Stimulated activated CD8-positive, alpha-beta memory T cell treated with anti-CD3 and anti-CD28 coated beads, Interleukin-4, amount 100 ng/mL, for 48 hours (primary cell): ENCODE results near the gene REEP3.
"Not testable (repeated sequence)": the region's sequence is repeated elsewhere in the genome, so short reads cannot be mapped to it uniquely, and the experiment has no call there.

Experiments
- DNase-seq: peaks from one replicate; pipeline ENCODE4 v3.0.0-alpha.2; 2020

The REEP3 gene

GRCh38 chr10:63520500-63521415, at the start of gene REEP3:
REEP3 (plus strand) TSS chr10:63521401; CDS start chr10:63521546, 145 bp downstream.
- peak; percentile 68 for DNase-seq

- no peak for DNase-seq
Observed at GRCh38 chr10:63474488-63474887, 46.7 kb upstream of the REEP3 start.

GRCh38 chr10:63477927-63478326, 43.3 kb upstream of the REEP3 start:
- DNase-seq = no peak

- no peak for DNase-seq
Observed at GRCh38 chr10:63478564-63478963, 42.6 kb upstream of the REEP3 start.

- DNase-seq = no peak
Observed at GRCh38 chr10:63480237-63480636, 41.0 kb upstream of the REEP3 start.

GRCh38 chr10:63481815-63482421, 39.3 kb upstream of the REEP3 start:
- DNase-seq = no peak

- DNase-seq = no peak
Observed at GRCh38 chr10:63483983-63484382, 37.2 kb upstream of the REEP3 start.

GRCh38 chr10:63487990-63488389, 33.2 kb upstream of the REEP3 start:
- no peak for DNase-seq

- no peak for DNase-seq
Observed at GRCh38 chr10:63489838-63490237, 31.4 kb upstream of the REEP3 start.

GRCh38 chr10:63491588-63492316, 29.4 kb upstream of the REEP3 start:
- no peak for DNase-seq

GRCh38 chr10:63492317-63492690, 28.9 kb upstream of the REEP3 start:
- DNase-seq = not testable (repeated sequence)

- no peak for DNase-seq
Observed at GRCh38 chr10:63493004-63493403, 28.2 kb upstream of the REEP3 start.

- DNase-seq = no peak
Observed at GRCh38 chr10:63494951-63495350, 26.2 kb upstream of the REEP3 start.

- DNase-seq = no peak
Observed at GRCh38 chr10:63496561-63496960, 24.6 kb upstream of the REEP3 start.

GRCh38 chr10:63497321-63497720, 23.9 kb upstream of the REEP3 start:
- no peak for DNase-seq

GRCh38 chr10:63498665-63499064, 22.5 kb upstream of the REEP3 start:
- no peak for DNase-seq

- not testable (repeated sequence) for DNase-seq
Observed at GRCh38 chr10:63500551-63500950, 20.6 kb upstream of the REEP3 start.

- DNase-seq = no peak
Observed at GRCh38 chr10:63501954-63502353, 19.2 kb upstream of the REEP3 start.

GRCh38 chr10:63502832-63503231, 18.4 kb upstream of the REEP3 start:
- DNase-seq = no peak

- no peak for DNase-seq
Observed at GRCh38 chr10:63503395-63503794, 17.8 kb upstream of the REEP3 start.

- DNase-seq = no peak
Observed at GRCh38 chr10:63504145-63504881, 16.9 kb upstream of the REEP3 start.

GRCh38 chr10:63505562-63505961, 15.6 kb upstream of the REEP3 start:
- no peak for DNase-seq

- no peak for DNase-seq
Observed at GRCh38 chr10:63506554-63506953, 14.6 kb upstream of the REEP3 start.
